Stimulated activated CD8-positive, alpha-beta memory T cell treated with anti-CD3 and anti-CD28 coated beads, Interleukin-15, amount 100 ng/mL, for 48 hours (primary cell): ENCODE results near the gene C1orf35.

Experiments used
- DNase-seq, 2 donors: peaks; one replicate each; pipeline ENCODE4 v3.0.0-alpha.2; 2020; ENCODE audit warnings: low read depth in 2 of 2

Gene C1orf35

DNA sequence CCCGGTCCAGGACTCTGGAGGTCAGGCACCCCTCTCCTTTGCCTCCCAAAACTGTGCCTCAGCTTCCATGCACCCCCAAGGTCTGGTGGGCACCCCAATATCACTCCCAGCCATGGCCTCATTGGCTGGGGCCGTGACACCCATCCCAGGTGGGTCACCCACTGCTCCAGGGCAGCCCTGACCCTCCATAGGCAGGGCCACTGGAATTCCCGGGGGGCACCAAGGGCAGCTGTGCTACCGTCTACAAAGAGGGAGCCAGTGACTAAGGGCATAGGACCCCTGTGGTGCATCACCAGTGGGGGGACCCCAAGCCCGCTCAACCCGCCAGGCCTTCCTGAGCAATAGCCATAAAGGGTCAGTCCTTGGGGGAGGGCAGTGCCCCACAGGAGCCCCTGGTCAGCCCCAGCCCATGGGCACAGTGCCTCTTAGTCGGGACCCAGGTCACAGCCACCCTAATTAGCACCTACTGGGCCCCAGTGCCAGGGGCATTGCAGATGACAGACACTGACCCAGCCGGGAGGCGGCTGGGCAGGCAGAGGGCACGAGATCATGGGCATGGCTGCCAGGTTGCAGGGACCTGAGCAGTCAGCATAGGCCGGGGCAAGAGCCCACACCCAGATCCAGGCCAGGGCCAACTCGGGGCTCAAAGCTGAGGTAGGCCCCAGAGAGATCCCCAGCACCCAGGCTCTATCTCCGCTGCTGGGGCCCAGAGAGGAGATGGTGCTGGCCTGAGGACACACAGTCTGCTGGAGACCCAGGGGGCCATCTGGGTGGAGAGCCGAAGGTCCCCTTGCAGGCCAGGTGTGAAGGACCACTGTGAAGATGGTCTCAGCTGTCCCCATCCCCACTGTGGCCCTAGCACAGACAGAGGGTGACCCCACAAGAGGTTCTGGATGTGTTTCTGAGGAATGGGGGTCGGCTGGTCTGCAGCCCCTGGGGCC lies 39.6 kb downstream of the C1orf35 start:
- DNase-seq: no peak

DNA sequence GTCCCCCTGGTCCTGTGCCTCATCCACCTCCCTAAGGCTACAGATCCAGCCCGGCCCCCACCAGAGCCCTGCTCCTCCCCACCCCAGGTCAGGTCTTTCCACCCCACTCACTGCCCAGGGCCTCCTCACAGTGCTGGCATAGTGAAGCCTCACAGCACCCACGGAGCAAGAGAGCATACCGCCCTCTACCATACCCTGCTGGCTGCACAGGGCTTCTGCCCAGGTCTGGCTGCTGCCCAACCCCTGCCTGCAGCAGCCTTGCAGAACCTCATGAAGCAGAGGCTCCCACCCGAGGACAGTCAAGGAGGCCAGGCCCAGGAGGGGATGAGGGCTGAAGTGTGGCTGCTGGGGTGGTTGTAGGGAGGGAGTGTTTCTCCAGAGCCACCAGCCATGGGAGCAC lies 40.3 kb downstream of the C1orf35 start:
- no peak for DNase-seq

DNA sequence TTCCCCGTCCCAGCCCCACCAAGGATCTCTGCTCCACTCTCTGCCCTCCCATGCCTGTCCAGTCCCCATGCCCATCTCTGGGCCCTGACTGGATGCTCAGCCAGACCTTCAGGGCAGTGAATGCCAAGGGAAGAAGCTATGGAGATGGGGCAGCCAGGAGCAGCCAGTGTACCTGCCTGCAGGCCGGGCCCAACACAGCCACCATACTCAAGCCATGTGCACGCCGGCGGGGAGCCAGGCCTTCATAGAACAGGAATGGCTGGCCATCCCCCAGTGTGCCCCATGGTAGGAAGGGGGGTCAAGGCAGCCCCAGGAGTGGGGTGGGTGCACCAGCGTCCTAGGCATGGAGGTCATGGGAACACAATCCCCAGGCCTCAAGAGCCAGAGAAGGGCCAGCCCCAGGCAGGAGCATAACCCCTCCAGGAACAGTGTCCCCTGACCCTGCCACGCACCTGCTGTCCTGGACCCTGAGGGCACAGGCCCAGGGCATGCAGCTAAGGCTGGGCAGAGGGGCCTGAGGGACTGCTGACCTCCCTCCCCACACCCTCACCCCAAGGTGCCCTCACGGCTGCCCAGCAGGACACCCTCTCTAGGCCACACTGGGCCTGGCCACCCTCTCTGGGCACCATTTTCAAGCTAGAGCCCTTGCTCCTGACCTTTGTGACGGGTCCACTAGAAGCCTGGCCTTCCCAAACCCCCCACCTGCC lies 40.9 kb downstream of the C1orf35 start:
- DNase-seq: no peak

DNA sequence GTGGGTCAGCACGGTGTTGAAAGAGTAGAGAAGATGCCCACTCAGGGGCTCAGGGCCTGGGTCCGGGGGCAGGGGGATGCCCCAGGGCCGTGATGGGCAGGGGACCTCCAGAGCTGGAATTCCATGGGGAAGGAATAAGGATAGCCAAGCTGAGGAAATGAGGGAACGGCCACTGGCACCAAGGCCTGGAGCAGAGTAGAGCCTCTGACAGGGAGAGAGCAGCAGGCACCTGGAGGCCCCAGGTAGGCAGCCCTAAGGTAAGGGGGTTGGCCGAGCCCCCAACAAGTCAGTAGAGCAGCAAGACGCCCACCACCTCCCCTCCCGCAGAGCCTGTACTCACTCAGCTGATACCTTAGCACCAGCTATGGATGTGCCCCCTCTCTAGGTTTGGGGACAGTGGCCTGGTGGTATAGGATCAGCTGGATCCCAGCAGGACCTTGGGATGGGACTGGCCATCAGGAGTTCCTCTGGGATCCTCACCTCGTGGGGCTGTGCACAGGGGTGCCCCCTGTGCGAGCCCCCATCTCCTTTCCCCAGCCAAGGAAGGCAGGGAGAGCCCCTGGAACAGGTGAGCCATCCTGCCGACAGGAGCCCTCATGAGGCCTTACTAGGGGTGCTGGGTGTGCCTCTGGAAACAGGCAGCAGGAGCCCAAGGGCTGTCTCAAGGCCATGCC lies 41.6 kb downstream of the C1orf35 start:
- DNase-seq: no peak

DNA sequence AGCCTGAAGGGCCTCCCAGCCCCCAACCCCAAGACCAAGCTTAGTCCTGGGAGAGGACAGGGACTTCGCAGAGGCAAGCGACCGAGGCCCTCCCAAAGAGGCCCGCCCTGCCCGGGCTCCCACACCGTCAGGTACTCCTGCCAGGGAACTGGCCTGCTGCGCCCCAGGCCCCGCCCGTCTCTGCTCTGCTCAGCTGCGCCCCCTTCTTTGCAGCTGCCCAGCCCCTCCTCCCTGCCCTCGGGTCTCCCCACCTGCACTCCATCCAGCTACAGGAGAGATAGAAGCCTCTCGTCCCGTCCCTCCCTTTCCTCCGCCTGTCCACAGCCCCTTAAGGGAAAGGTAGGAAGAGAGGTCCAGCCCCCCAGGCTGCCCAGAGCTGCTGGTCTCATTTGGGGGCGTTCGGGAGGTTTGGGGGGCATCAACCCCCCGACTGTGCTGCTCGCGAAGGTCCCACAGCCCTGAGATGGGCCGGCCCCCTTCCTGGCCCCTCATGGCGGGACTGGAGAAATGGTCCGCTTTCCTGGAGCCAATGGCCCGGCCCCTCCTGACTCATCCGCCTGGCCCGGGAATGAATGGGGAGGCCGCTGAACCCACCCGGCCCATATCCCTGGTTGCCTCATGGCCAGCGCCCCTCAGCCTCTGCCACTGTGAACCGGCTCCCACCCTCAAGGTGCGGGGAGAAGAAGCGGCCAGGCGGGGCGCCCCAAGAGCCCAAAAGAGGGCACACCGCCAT lies 42.5 kb downstream of the C1orf35 start:
- no peak for DNase-seq

DNA sequence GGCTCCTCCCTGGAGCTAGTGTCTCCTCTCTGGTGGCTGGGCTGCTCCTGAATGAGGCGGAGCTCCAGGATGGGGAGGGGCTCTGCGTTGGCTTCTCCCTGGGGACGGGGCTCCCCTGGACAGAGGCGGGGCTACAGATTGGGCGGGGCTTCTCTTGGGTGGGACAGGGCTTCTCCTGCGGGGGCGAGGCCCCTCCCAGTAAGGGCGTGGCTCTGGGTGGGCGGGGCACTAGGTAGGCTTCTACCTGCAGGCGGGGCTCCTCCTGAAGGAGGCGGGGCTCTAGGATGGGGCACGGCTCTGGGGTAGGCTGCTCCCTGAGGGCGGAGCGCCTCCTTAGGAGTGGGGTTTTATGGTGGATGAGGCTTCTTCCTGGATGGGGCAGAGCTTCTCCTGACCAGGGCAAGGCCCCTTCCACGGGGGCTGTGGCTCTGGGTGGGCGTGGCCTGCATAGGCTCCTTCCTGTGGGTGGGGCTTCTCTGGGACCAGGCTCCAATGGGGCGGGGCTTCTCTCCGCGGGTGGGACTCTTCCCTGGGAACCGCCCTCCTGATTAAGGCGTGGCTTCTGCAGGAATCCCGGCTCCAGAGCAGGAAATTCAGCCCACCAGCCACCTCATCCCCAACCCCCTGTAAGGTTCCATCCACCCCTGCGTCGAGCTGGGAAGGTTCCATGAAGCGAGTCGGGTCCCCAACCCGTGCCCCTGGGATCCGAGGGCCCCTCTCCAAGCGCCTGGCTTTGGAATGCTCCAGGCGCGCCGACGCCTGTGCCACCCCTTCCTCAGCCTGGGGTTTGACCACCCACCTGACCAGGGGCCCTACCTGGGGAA lies 43.3 kb downstream of the C1orf35 start:
- peak; percentile 48 to 75 for DNase-seq

DNA sequence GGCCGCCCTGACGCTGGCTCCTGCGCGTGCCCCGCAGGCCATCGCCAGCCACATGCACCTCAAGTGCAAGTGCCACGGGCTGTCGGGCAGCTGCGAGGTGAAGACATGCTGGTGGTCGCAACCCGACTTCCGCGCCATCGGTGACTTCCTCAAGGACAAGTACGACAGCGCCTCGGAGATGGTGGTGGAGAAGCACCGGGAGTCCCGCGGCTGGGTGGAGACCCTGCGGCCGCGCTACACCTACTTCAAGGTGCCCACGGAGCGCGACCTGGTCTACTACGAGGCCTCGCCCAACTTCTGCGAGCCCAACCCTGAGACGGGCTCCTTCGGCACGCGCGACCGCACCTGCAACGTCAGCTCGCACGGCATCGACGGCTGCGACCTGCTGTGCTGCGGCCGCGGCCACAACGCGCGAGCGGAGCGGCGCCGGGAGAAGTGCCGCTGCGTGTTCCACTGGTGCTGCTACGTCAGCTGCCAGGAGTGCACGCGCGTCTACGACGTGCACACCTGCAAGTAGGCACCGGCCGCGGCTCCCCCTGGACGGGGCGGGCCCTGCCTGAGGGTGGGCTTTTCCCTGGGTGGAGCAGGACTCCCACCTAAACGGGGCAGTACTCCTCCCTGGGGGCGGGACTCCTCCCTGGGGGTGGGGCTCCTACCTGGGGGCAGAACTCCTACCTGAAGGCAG lies 44.0 kb downstream of the C1orf35 start:
- DNase-seq: no peak

DNA sequence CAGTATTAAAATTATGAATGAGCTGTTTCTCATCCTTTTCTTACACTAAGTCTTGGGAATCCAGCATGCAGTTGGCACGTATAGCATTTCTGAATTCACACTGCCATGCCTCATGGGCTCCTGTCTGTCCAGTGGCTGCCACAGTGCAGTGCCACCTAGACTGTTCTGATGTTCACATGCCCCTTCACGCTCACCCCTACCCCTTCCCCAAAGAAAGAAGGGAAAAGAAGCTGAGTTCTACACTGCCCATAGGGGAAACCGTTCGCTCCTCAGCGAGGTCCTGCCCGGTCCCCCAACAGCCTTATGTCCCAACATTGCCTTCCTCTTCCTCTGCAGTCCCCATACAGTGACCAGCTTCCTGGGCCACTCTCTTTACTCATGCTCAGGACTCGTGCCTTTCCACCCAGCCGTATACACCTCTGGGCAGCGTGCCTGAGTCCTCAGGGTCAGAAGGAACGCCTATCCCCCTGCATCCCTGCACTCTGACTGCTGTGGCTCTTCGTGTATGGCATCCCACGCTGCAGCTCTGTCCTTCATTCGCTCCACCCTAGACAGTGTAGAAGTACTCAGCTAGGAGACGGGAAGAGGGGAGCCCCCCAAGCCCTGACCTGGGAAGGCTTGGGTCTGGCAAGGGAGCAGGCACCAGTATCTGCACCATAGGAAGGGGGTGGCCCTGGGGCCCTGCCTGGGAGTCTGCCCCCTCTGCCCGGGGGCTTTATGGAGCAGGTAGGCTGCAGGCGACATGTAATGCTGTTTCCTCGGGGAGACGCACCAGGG lies 44.8 kb downstream of the C1orf35 start:
- no peak for DNase-seq
